ENCODE measurements around the gene IQCM. TPM values are rescaled to one million over a fixed set of nuclear protein-coding genes. Genes with fewer than 3 reads are reported as not detected.

The IQCM gene
- total RNA-seq, 1 donor from 2014 or later = not detected

GRCh38 chr4:149409146-149409545 is 406.5 kb downstream of the IQCM start:
- no peak overlapping the region for H3K27ac Mint-ChIP-seq
- DNase-seq (ENCODE audit: extremely low spot score, unreplicated experiment) = no peak
- no peak for TF ChIP-seq CTCF (conservative IDR thresholded peaks at IDR 0.05)
- no peaks in the 10 kb centered on the region for H3K9me3 Mint-ChIP-seq
- no peaks in the 10 kb centered on the region for H3K36me3 Mint-ChIP-seq
- H3K27me3 Mint-ChIP-seq = no peaks in the 10 kb centered on the region
- no peaks in the 10 kb centered on the region for H3K4me1 Mint-ChIP-seq (ENCODE audit: unreplicated experiment)
- H3K4me3 Mint-ChIP-seq = no peak overlapping the region

- no peak overlapping the region for H3K27ac Mint-ChIP-seq
- no peaks in the 10 kb centered on the region for H3K36me3 Mint-ChIP-seq
- no peak for DNase-seq (ENCODE audit: extremely low spot score, unreplicated experiment)
- no peak for TF ChIP-seq CTCF (conservative IDR thresholded peaks at IDR 0.05)
- H3K4me1 Mint-ChIP-seq (ENCODE audit: unreplicated experiment) = no peaks in the 10 kb centered on the region
- H3K27me3 Mint-ChIP-seq = no peaks in the 10 kb centered on the region
- H3K9me3 Mint-ChIP-seq = no peaks in the 10 kb centered on the region
- no peak overlapping the region for H3K4me3 Mint-ChIP-seq
These were observed 411.5 kb downstream of the IQCM start for GRCh38 chr4:149404143-149404542.

- no peak for DNase-seq (ENCODE audit: extremely low spot score, unreplicated experiment)
- no peaks in the 10 kb centered on the region for H3K36me3 Mint-ChIP-seq
- no peak overlapping the region for H3K27ac Mint-ChIP-seq
- no peaks in the 10 kb centered on the region for H3K9me3 Mint-ChIP-seq
- no peaks in the 10 kb centered on the region for H3K27me3 Mint-ChIP-seq
- H3K4me3 Mint-ChIP-seq = no peak overlapping the region
- H3K4me1 Mint-ChIP-seq (ENCODE audit: unreplicated experiment) = no peaks in the 10 kb centered on the region
- no peak for TF ChIP-seq CTCF (conservative IDR thresholded peaks at IDR 0.05)
These were observed 412.6 kb downstream of the IQCM start for GRCh38 chr4:149403081-149403480.

GRCh38 chr4:149398993-149399392 is 416.6 kb downstream of the IQCM start:
- Mint-ChIP-seq H3K4me1 (ENCODE audit: unreplicated experiment) (no peaks in the 10 kb centered on the region), H3K27ac (no peak overlapping the region), H3K9me3 (no peaks in the 10 kb centered on the region), H3K4me3 (no peak overlapping the region), H3K36me3 (no peaks in the 10 kb centered on the region), H3K27me3 (no peaks in the 10 kb centered on the region)
- no peak for TF ChIP-seq CTCF (conservative IDR thresholded peaks at IDR 0.05)
- no peak for DNase-seq (ENCODE audit: extremely low spot score, unreplicated experiment)

- peaks cover 5% of the 10 kb centered on the region for H3K27me3 Mint-ChIP-seq
- no peaks in the 10 kb centered on the region for H3K36me3 Mint-ChIP-seq
- peak; percentile 62 for TF ChIP-seq CTCF (conservative IDR thresholded peaks at IDR 0.05)
- H3K4me1 Mint-ChIP-seq (ENCODE audit: unreplicated experiment) = no peaks in the 10 kb centered on the region
- DNase-seq (ENCODE audit: extremely low spot score, unreplicated experiment) = no peak
- no peak overlapping the region for H3K27ac Mint-ChIP-seq
- no peak overlapping the region for H3K4me3 Mint-ChIP-seq
- H3K9me3 Mint-ChIP-seq = no peaks in the 10 kb centered on the region
These were observed 444.7 kb downstream of the IQCM start for GRCh38 chr4:149370785-149371420.

- no peak for TF ChIP-seq CTCF (conservative IDR thresholded peaks at IDR 0.05)
- no peaks in the 10 kb centered on the region for H3K4me1 Mint-ChIP-seq (ENCODE audit: unreplicated experiment)
- H3K27me3 Mint-ChIP-seq = peaks cover 10% of the 10 kb centered on the region
- H3K9me3 Mint-ChIP-seq = no peaks in the 10 kb centered on the region
- H3K4me3 Mint-ChIP-seq = no peak overlapping the region
- DNase-seq (ENCODE audit: extremely low spot score, unreplicated experiment) = no peak
- no peak overlapping the region for H3K27ac Mint-ChIP-seq
- no peaks in the 10 kb centered on the region for H3K36me3 Mint-ChIP-seq
These were observed 445.6 kb downstream of the IQCM start for GRCh38 chr4:149370002-149370401.

Measured in type B pancreatic cell (in vitro differentiated cells).